NCI-H345 treated with DMSO at 0.1 percent for 48 hours (cell line): ENCODE measurements around the gene CACNA1C.

Experiments used
- DNase-seq: peaks from one replicate; lab custom pipeline; 2025; ENCODE audit not compliant: unreplicated experiment; lab: John Stamatoyannopoulos, UW

CACNA1C gene

GRCh38 chr12:2137711-2138110, 84.9 kb downstream of the CACNA1C start:
- DNase-seq, result no peak

GRCh38 chr12:2138294-2138693, 85.5 kb downstream of the CACNA1C start:
- no peak for DNase-seq

- DNase-seq, result no peak
These were observed 86.1 kb downstream of the CACNA1C start for GRCh38 chr12:2138871-2139308.

- no peak for DNase-seq
These were observed 86.9 kb downstream of the CACNA1C start for GRCh38 chr12:2139651-2140050.

GRCh38 chr12:2140858-2141519, 88.2 kb downstream of the CACNA1C start:
- DNase-seq, result no peak

GRCh38 chr12:2142068-2142467, 89.3 kb downstream of the CACNA1C start:
- DNase-seq, result no peak

GRCh38 chr12:2144951-2145350, 92.2 kb downstream of the CACNA1C start:
- no peak for DNase-seq

- DNase-seq, result no peak
These were observed 92.7 kb downstream of the CACNA1C start for GRCh38 chr12:2145433-2145998.

GRCh38 chr12:2147335-2147734, 94.5 kb downstream of the CACNA1C start:
- no peak for DNase-seq

GRCh38 chr12:2149091-2149490, 96.3 kb downstream of the CACNA1C start:
- DNase-seq, result no peak

GRCh38 chr12:2150833-2151232, 98.0 kb downstream of the CACNA1C start:
- DNase-seq, result no peak

- no peak for DNase-seq
These were observed 98.6 kb downstream of the CACNA1C start for GRCh38 chr12:2151391-2151790.

- no peak for DNase-seq
These were observed 99.3 kb downstream of the CACNA1C start for GRCh38 chr12:2152134-2152533.

GRCh38 chr12:2154050-2154449, 101.3 kb downstream of the CACNA1C start:
- DNase-seq, result no peak

- no peak for DNase-seq
These were observed 101.7 kb downstream of the CACNA1C start for GRCh38 chr12:2154521-2154920.

- DNase-seq, result no peak
These were observed 103.5 kb downstream of the CACNA1C start for GRCh38 chr12:2156333-2156732.

- DNase-seq, result no peak
These were observed 107.3 kb downstream of the CACNA1C start for GRCh38 chr12:2160043-2160442.

- no peak for DNase-seq
These were observed 108.7 kb downstream of the CACNA1C start for GRCh38 chr12:2161473-2161872.

- DNase-seq, result no peak
These were observed 110.6 kb downstream of the CACNA1C start for GRCh38 chr12:2163177-2163941.

GRCh38 chr12:2165021-2165420, 112.2 kb downstream of the CACNA1C start:
- DNase-seq, result no peak

GRCh38 chr12:2165927-2166326, 113.1 kb downstream of the CACNA1C start:
- DNase-seq, result no peak

- DNase-seq, result no peak
These were observed 113.9 kb downstream of the CACNA1C start for GRCh38 chr12:2166696-2167095.
